HG02943 (cell line): ENCODE data around the gene TPCN1.

Experiments used
- ATAC-seq: cut with Tn5 transposase; IDR thresholded peaks from one replicate; pipeline ENCODE4 v1.9.1; 2021; ENCODE audit warnings: mild to moderate bottlenecking, low read depth, moderate library complexity; ENCODE audit not compliant: unreplicated experiment

Gene TPCN1

DNA sequence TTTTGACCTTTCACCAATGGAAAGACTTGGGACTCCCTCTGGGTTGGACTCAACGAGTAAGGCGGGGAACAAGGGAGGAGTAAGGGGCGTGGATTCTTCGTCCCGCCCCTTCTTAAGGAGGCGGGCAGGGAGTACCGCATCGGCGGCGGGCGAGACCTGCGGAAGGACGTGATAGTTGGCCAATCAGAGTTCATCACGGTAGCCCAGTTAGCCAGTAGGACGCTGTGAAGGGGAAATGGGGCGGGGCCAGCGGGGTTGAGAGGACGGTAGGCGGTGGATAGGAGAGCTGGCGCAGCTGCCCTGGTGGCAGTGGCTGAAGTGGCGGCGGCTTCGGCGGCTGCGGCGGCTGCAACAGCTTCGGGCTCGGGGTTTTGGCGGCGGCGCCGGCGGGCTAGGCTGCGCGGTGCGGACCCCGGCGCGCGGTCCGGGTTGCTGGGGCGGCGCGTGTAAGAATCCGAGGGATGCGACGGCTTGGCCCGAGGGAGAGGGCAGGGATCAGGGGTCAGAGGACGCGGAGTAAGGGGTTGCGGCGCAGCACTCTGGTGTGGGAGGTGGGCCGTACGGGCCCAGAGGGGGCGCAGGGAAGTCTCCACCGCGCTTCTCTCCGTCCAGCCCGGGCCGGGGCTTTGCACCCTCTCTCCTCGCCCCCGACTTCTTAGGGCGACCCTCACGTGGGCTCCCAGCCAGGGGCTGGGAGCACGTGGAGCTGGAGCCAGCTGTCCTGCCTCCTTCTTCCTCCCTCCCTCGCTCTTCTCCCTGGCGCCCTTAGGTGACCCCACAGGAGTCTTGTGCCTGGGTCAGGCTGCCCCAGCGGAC is at the start of gene TPCN1:
TPCN1 (plus strand) TSS at position 284 of the 816 bp plus-strand sequence. CDS start 5,389 bp downstream, outside the sequence.
- ATAC-seq, result peak; percentile 90

DNA sequence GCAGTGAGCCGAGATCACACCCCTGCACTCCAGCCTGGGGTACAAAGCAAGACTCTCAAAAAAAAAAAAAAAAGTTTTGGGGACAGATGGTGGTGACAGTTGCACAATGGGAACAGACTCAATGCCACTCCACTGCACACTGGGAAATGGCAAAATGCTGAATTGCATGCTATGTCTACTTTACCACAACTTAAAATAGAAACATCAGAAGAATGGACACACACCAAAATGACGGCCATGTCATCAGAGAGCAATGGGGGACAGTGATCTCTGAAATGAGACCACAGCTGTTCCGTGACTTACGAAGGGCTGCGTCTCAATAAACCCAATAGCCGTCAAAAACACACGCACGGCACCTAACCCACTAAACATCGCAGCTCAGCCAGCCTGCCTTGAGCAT is 49.7 kb upstream of the TPCN1 start:
- no peak for ATAC-seq

DNA sequence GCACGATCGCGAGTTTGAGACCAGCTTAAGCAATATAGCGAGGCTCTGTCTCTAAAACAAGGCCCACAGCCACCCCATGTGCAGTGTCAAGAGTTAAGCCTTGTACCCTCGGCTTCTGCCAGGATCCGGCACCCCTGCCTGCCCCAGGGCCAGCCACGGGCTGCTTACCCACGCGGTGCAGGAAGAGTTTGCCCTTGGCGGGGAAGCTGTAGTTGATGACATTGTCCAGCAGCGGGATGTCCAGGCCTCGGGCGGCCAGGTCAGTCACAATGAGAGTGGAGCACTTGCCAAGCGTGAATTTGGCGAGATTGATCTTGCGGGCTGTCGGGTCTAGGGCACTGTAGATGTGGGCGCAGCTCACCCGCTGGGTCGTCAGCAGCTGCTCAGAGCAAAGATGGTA is 49.1 kb upstream of the TPCN1 start:
- ATAC-seq, result no peak

DNA sequence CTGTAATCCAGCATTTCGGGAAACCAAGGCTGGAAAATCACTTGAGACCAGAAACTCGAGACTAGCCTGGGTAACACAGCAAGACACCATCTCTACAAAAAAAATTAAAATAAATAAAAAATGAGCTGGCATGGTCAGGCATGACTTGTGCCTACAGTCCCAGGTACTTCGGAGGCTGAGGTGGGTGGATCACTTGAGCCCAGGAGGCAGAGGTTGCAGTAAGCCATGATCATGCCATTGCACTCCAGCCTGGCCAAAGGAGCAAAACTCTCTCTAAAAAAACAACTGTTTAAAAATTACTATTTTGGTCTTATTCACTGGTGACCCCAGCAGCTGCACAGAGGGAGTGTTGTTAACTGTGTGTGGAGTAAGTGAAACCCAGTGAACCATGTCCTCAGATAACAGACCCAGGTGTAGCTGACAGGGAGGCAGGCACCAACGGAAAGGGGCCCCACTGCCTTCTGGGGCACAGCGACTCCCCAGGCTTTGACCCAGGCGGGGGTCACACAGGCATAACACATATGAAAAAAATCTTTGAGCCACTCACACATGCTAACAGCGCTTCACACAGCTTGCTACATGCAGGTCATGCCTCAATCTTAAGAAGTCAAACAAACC is 48.1 kb upstream of the TPCN1 start:
- no peak for ATAC-seq

DNA sequence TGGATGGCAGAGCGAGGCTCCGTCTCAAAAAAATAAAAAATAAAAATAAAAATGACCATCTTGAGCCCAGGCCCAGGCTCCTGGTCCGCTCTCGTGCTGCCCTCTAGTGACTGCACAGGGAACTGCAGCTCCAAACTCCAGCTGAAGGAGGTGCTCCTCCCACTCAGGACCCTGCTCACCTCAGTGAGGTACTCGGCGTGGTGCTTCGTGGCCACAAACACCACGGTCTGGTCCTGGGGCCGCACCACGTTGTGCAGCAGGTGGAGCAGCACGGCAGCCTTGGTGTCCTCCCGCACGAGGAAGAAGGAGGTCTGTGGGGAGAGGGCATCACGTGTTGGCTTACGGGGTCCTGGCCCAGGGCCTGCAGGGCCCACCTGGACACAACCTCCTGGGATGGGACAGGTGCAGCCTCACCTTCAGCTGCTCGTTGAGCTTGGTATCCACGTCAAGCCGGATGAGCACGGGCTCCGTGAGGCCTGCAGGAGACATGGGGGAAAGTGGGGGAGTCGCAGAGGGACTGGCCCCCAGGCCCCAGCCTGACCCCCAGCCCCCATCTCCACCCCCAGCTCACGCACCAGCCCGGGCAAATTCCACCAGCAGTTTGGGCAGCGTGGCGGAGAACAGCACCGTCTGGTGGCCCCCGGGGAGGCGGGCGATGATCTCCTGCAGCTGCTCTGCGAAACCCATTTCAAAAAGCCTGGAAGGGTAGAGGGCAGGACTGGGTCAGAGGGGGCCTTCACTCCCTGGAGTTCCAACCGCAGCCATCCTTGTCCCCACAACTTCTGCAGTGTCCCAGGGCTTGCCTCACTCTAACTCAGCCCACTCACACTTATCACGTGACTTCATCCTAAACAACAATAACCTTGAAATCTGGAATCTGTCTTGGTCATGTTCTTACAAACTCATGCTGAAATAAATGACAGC is 46.5 kb upstream of the TPCN1 start:
- no peak for ATAC-seq

DNA sequence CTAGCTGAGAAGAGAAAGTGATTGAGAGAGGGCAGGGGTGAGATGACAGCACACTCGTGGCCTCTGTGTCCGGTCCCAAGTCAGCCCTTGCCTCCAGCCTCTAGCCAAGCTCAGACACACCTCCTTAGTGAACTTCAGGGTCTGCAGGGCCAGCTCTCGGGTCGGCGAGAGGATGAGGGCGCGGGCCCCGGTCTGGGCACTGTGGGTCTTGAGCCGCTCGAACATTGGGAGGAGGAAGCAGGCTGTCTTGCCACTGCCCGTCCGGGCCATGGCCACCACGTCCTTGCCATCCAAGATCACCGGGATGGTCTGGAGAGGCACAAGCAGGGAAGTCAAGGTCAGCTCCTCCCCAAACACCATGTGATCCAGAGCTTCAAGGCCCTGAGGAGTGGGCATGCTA is 42.2 kb upstream of the TPCN1 start:
- no peak for ATAC-seq

DNA sequence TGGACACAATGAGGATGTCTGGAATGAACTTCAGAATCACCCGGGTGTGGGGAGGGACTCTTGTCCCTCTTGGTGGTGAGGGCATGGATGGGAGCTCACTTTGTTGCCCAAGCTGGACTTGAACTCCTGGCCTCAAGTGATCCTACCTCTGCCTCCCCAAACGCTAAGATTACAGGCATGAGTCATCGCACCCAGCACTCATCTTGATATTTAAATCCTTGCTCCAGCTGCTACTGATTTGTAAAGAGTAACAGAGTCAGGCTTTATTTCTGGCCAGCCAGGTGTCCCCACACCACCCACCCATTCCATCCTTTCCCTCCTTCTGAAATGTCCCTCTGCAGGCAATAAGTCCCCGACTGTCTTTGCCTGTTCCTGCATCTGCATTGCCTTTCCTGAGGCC is 40.9 kb upstream of the TPCN1 start:
- ATAC-seq, result no peak

DNA sequence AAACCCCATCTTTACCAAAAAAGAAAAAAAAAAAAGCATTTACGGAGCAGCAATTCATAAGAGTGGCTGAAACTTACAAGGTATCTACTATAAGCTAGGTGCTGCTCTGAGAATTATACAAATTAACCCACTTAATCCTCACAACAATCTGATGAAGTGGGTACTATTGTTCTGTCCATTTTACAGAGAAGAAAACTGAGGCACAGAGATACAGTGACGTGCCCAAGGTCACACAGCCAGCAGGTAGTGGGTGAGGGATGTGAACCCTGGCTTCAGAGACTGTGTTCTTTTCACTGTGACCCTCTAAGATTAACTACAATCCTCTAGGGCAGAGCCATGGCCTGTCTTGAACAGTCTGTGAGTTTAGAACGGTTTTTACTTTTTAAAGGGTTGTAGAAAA is 39.3 kb upstream of the TPCN1 start:
- ATAC-seq, result no peak

DNA sequence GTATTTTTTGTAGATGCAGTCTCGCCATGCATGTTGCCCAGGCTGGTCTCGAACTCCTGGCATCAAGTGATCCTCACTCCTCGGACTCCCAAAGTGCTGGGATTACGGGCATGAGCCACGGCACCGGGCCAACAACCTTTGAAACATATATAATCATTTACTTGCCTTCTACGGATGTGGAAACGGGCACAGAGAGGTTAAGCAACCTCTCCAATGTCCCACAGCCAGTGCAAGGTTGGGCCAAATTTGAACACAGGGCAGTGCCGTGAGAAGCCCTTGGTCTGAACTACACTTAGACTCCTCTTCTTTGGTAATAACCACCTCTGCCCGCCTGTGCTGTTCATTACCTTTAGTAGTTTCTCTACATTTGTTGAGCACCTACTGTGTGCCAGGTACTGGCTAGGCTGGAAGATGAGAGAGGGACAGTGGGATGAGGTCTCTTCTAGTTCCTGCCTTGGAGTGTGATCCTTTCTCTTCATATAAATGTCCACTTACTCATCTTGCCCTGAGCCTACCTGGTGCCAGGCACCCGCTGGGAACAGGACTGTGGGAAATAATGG is 38.2 kb upstream of the TPCN1 start:
- no peak for ATAC-seq

DNA sequence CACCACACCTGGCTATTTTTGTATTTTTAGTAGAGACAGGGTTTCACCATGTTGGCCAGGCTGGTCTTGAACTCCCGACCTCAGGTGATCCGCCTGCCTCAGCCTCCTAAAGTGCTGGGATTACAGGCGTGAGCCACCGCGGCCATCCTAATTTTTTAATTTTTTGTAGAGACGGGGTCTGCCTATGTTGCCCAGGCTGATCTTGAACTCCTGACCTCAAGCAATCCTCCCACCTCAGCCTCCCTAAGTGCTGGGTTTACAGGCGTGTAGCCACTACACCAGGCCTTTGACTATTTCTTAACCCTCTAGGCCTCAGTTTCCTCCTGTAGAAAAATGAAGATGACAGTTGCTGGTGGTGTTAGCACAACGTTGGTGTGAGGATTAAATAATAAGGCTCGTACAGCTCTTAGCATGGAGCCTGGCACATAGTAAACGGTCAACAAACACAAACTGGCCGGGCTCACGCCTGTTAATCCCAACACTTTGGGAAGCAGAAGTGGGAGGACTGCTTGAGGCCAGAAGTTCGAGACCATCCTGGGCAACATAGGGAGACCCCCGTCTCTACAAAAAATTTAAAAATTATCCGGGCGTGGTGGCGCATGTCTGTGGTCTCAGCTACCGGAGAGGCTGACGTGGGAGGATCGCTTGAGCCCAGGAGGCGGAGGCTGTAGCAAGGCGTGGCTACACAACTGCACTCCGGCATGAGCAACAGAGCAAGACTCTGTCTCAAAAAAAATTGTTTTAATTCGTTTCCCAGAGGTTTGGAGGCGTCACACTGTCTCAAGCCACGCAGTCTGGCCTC is 37.0 kb upstream of the TPCN1 start:
- peak; percentile 49 for ATAC-seq

DNA sequence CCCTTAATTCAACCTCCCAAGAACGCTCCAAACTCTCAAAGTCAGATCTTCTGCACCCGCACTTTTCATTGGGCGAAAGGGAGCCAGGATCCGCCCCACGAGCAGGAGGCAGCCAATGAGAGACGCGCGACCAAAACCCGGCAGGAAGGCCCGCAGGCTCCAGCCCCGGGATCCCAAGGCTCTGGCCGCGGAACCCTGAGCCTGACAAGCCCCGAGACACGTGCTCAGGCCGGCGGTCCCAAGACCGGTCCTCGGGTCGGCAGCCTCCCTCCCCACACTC is 36.4 kb upstream of the TPCN1 start:
- peak; percentile 79 for ATAC-seq

DNA sequence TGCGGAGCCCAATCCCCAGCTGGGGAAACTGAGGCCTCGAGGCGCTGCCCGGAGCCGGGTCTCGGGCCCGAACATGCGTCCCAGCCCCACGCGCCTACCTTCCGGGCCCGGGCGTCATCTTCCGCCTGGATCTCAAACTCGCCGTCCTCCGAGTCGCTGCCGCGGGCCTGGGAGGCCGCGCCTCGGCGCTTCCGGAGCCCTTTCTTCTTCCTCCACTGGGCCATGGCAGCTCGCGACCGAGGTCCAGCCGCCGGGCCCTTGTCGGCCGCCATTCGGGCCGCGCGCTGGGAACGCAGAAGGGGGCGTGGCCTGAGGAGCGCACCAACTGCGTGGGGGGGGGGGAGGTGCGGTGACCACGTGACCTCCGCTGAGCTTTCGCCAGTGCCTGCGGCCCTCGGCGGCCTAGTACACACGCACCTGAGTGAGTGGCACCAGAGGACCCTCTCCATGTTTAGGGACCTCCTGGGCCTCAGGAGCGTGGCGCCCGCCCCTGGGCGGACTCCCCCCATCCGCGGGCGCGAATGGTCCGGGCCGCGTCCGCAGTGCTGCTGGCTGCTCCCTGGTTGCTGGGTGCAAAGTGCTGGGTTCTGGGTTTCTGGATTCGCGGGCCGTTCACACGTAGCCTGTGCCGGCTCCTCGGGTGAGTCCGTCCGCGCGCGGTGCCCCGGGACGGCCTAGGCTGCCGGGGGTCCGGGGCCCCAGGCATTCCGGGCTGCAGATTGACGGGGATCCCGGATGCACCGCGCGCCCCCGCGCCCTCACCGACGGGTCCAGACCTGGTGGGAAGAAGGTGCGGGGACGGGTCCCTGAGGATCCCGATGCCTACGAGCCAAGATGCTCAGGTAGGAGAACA is 35.9 kb upstream of the TPCN1 start, which contains the start of the genes DDX54 and RITA1:
DDX54 (minus strand) TSS at position 299 of the 853 bp plus-strand sequence; CDS start at position 272, 27 bp downstream.
RITA1 (plus strand) TSS at position 542 of the 853 bp plus-strand sequence. CDS start 1,026 bp downstream, outside the sequence.
- ATAC-seq, result peak; percentile 48

DNA sequence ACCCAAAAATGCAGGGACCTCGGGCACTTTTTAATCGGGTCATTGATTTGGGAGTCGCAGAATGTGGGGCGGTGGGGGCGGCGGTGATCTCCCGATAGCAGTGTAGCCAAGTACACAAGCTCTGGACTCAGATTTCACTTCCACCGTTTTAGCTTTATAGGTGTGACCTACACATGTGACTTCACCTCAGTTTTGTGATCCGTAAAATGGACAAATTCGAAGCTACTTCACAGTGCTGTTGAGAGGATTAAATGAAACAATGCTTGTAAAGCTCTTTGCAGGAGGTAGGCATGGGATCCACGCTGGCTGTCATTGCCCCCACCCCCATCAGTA is 35.3 kb upstream of the TPCN1 start:
- ATAC-seq, result no peak

DNA sequence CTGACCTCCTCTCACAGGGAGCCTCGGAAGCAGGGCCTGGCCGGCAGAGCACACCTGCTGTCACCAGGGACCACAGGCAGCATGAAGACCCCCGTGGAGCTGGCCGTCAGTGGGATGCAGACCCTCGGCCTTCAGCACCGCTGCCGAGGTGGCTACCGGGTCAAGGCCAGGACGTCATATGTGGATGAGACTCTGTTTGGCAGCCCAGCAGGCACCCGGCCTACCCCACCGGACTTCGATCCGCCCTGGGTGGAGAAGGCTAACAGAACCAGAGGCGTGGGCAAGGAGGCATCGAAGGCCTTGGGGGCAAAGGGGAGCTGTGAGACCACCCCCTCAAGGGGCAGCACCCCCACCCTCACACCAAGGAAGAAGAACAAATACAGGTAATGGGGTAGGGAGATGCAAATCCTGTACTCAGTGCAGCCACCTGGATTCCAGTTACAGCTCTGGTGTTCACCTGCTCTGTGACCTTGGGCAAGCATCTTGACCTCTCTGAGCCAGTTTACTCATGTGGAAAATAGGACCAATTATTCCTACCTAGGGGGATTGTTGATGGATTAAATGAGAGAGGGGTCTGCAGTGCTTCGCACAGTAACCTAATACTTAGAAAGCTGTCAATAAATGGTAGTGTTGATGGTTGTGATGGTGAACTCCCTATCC is 34.5 kb upstream of the TPCN1 start:
- no peak for ATAC-seq

DNA sequence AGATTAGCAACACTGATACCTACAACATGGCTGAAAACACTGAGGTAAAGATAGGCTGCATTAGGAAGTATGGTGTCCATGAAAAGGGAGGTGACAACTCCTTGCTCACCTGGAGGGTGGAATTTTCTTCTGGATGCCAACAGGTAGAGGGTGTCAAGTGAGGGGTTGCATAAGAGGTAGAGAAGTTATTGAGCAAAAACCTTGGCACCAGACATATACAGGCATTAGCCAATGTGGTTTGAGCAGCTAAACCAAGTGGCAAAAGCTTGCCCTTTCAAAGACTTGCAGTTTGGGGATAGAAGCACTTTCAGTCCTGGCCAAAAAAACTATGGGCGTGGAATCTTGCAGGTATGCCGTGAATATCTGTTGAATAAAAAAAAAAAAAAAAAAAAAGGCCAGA is 31.9 kb upstream of the TPCN1 start:
- ATAC-seq, result no peak

DNA sequence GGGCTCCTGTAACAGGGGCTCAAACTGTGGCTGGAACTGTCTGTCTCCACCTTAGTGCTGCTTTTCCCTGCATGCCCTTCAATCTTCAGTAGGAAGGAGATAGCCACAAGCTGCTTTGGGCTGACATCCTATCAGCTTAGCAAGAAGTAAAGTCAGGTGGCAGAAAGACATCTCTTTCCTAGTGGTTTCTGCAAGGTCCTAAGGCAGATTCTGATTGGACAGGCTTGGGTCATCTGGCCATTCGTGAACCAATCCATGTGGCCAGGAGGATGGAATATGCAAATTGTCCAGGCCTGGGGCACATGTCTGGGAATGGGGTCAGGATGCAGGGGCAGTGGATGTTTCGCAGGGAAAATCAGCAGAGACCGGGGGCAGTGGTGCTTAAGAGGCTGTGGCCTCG is 30.5 kb upstream of the TPCN1 start:
- ATAC-seq, result no peak

DNA sequence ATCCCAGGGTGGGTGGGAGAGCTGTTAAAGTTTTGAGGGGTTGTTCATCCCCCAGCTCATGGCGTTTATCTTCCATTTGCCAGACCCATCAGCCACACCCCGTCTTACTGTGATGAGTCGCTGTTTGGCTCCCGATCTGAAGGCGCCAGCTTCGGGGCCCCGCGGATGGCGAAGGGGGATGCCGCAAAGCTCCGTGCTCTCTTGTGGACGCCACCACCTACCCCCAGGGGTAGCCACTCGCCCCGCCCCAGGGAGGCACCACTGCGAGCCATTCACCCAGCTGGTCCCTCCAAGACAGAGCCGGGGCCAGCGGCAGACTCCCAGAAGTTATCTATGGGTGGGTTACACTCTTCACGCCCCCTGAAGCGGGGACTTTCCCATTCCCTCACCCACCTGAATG is 30.0 kb upstream of the TPCN1 start:
- no peak for ATAC-seq

DNA sequence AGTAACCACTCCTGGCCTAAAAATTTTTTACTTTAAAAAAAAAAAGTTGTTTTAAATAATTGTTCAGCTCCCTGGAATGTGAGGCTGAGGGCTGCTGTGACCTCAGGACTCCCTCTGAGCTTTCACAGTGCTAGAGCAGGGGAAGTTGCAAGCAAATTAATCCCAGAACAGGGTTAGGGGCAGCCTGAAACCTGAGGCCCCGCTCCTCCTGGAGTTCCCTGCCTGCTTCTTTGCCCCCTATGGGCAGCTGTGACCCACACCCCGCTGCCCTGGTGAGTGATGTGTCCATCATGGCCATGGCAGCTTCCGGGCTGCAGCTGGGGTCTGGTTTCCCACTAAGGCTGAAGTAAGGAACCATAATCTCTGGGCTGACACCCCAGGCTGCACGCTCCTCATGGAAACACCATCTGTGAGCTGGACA is 26.3 kb upstream of the TPCN1 start:
- ATAC-seq, result no peak

DNA sequence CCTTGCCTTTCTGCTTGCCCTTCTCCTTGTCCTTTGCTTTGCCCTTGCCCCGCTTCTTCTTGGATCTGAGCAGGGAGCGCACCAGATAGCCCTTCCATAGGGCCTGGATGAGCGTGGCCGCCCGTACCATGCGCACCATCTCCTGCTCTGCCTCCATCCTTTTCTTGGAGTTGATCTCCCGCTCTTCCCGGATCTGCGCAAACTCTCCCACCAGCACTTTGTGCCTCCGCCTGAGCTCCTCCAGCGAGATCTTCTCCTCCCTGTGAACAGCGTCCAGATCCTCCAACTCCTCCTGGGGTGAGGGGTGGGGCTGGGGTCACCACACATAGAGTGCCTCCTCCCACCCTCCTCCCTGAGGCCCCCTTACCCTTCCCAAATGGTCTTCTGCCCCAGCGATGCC is 25.7 kb upstream of the TPCN1 start:
- ATAC-seq, result no peak
